ENCODE results near the gene LUZP1.

- TF ChIP-seq ZNF426 (tag by site-specific recombination; IDR thresholded peaks at IDR 0.05) (no peak), ZNF311 (tag by site-specific recombination; IDR thresholded peaks at IDR 0.05; ENCODE audit: borderline replicate concordance) (no peak), ZNF140 (tag by site-specific recombination; IDR thresholded peaks at IDR 0.05) (no peak), TRIM28 (IDR thresholded peaks at IDR 0.05; ENCODE audit: borderline replicate concordance, low read length) (no peak), SETDB1 (IDR thresholded peaks at IDR 0.05; ENCODE audit: insufficient read length, low read length) (no peak), ZNF223 (tag by site-specific recombination; IDR thresholded peaks at IDR 0.05) (no peak), ZNF121 (tag by site-specific recombination; IDR thresholded peaks at IDR 0.05) (no peak)
- TF ChIP-seq, protein P1, sequence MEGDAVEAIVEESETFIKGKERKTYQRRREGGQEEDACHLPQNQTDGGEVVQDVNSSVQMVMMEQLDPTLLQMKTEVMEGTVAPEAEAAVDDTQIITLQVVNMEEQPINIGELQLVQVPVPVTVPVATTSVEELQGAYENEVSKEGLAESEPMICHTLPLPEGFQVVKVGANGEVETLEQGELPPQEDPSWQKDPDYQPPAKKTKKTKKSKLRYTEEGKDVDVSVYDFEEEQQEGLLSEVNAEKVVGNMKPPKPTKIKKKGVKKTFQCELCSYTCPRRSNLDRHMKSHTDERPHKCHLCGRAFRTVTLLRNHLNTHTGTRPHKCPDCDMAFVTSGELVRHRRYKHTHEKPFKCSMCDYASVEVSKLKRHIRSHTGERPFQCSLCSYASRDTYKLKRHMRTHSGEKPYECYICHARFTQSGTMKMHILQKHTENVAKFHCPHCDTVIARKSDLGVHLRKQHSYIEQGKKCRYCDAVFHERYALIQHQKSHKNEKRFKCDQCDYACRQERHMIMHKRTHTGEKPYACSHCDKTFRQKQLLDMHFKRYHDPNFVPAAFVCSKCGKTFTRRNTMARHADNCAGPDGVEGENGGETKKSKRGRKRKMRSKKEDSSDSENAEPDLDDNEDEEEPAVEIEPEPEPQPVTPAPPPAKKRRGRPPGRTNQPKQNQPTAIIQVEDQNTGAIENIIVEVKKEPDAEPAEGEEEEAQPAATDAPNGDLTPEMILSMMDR (tag by site-specific recombination; IDR thresholded peaks at IDR 0.05) = no peak
- TF ChIP-seq, protein P2, sequence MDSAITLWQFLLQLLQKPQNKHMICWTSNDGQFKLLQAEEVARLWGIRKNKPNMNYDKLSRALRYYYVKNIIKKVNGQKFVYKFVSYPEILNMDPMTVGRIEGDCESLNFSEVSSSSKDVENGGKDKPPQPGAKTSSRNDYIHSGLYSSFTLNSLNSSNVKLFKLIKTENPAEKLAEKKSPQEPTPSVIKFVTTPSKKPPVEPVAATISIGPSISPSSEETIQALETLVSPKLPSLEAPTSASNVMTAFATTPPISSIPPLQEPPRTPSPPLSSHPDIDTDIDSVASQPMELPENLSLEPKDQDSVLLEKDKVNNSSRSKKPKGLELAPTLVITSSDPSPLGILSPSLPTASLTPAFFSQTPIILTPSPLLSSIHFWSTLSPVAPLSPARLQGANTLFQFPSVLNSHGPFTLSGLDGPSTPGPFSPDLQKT (IDR thresholded peaks at IDR 0.05; ENCODE audit: borderline replicate concordance, low read depth, low read length) = no peak
- TF ChIP-seq, protein P3, sequence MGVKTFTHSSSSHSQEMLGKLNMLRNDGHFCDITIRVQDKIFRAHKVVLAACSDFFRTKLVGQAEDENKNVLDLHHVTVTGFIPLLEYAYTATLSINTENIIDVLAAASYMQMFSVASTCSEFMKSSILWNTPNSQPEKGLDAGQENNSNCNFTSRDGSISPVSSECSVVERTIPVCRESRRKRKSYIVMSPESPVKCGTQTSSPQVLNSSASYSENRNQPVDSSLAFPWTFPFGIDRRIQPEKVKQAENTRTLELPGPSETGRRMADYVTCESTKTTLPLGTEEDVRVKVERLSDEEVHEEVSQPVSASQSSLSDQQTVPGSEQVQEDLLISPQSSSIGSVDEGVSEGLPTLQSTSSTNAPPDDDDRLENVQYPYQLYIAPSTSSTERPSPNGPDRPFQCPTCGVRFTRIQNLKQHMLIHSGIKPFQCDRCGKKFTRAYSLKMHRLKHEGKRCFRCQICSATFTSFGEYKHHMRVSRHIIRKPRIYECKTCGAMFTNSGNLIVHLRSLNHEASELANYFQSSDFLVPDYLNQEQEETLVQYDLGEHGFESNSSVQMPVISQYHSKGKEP (tag by site-specific recombination; IDR thresholded peaks at IDR 0.05) = no peak
Measured at GRCh38 chr1:23193391-23194118, 24.9 kb upstream of the LUZP1 start.
